Panc1 (cell line): ENCODE data around the gene HDHD2.

Source experiments
- CTCF ChIP-seq: fragments of 450-650 bp; IDR thresholded peaks from 2 replicates; pipeline ENCODE4 v1.5.1; 2017; ENCODE audit warnings: mild to moderate bottlenecking
- POLR2AphosphoS5 ChIP-seq: IDR thresholded peaks from 2 replicates; pipeline ENCODE4 v1.6.1; 2012; ENCODE audit warnings: mild to moderate bottlenecking, low read depth, low read length, moderate library complexity
- REST ChIP-seq, 2 experiments: IDR thresholded peaks; 2 replicates each; pipeline ENCODE4 v1.6.1; 2011 to 2012; ENCODE audit warnings: low read depth in 2 of 2, control low read depth in 1 of 2, low read length in 1 of 2, mild to moderate bottlenecking in 1 of 2, moderate library complexity in 1 of 2; ENCODE audit not compliant: insufficient read depth in 1 of 2
- TCF7L2 ChIP-seq: IDR thresholded peaks from 2 replicates; pipeline ENCODE4 v1.6.1; 2011; ENCODE audit warnings: mild to moderate bottlenecking, low read depth, low read length, inconsistent platforms

GRCh38 chr18:47118981-47119380 lies 31.3 kb downstream of the HDHD2 start:
- TF ChIP-seq POLR2AphosphoS5, result no peak
- no peak for TF ChIP-seq CTCF
- no peak for TF ChIP-seq REST (IDR thresholded peaks at IDR 0.05; ENCODE audit: insufficient read depth in 1 of 2, low read depth in 2 of 2, low read length in 1 of 2)
- TF ChIP-seq TCF7L2, result no peak
